HepG2 (cell line): Measurements from ENCODE around the gene TRIM72. TPM values are rescaled to one million over a fixed set of nuclear protein-coding genes. Genes with fewer than 3 reads are reported as not detected.

Experiments used
- ATAC-seq: fragments of 200-7000 bp; cut with Tn5 transposase; 3 replicates; pipeline ENCODE4 v1.9.1; 2020; ENCODE audit warnings: mild to moderate bottlenecking, moderate library complexity
- BruUV-seq: library from RNA; stranded (reverse); fragments of 400-500 nt; replicated peaks from 2 replicates; lab custom pipeline; 2021; lab: Mats Ljungman, UMichigan
- CTCF ChIA-PET: fragments of 300-600 bp; formaldehyde crosslinking; extraction: SDS; loops from one replicate; lab custom pipeline; 2021; ENCODE audit warnings: low total read pairs, inconsistent platforms, low intra/inter-chr PET ratio; lab: Yijun Ruan, JAX
- POLR2A ChIA-PET: fragments of 350-600 bp; sonication (Branson Sonifier 250); formaldehyde crosslinking; loops from one replicate; lab custom pipeline; 2020; ENCODE audit warnings: antibody characterized with exemption, inconsistent platforms; lab: Yijun Ruan, JAX
- DNase-seq: peaks from one replicate; pipeline ENCODE4 v3.0.0-alpha.2; 2015; ENCODE audit warnings: low spot score
- FAIRE-seq: peaks from 3 replicates; lab custom pipeline; 2011; peaks lifted over from hg19 to GRCh38; lab: Jason Lieb, UNC
- H2AFZ ChIP-seq: one replicate; pipeline ENCODE4 v1.6.1; 2011; ENCODE audit warnings: low read length, inconsistent platforms
- H3K27ac ChIP-seq: fragments of 300-600 bp; 3 replicates; pipeline ENCODE4 v1.8.0; 2011; ENCODE audit warnings: mixed run types, mild to moderate bottlenecking, mixed read lengths, low read length, inconsistent platforms; ENCODE audit not compliant: insufficient read depth; ENCODE audit errors: extremely low read length
- H3K27me3 ChIP-seq, 2 experiments: fragments of 200-600 bp in 1 of 2; 2 replicates in 1 of 2; 3 replicates in 1 of 2; pipeline versions ENCODE4 v1.6.0 to v1.8.0; 2011; ENCODE audit warnings: low read length in 2 of 2, mild to moderate bottlenecking in 2 of 2, moderate library complexity in 2 of 2, inconsistent platforms in 1 of 2; ENCODE audit not compliant: insufficient read depth in 2 of 2, control insufficient read depth in 1 of 2
- H3K36me3 ChIP-seq, 2 experiments: fragments of 200-600 bp in 1 of 2; replicated peaks in 1 of 2; 2 replicates in 1 of 2; 3 replicates in 1 of 2; pipeline versions ENCODE4 v1.5.1 to v1.8.0; 2011; ENCODE audit warnings: low read length in 2 of 2, inconsistent platforms in 1 of 2; ENCODE audit not compliant: insufficient read depth in 2 of 2, control insufficient read depth in 1 of 2
- H3K4me1 ChIP-seq: 2 replicates; pipeline ENCODE4 v1.5.1; 2012; ENCODE audit warnings: low read length, inconsistent platforms; ENCODE audit not compliant: insufficient read depth
- H3K4me2 ChIP-seq: 2 replicates; pipeline ENCODE4 v1.6.0; 2011; ENCODE audit warnings: low read depth, low read length, inconsistent platforms
- H3K4me3 ChIP-seq, 3 experiments: fragments of 200-600 bp in 1 of 3; sonication (generic), shearing (Covaris generic) in 1 of 3; replicated peaks in 1 of 3; 2 replicates each; pipeline ENCODE4 v1.5.1; 2011 to 2016; ENCODE audit warnings: low read length in 3 of 3, inconsistent platforms in 2 of 3, low read depth in 2 of 3, mild to moderate bottlenecking in 2 of 3, control low read depth in 1 of 3, mixed read lengths in 1 of 3; ENCODE audit not compliant: insufficient read depth in 1 of 3
- H3K79me2 ChIP-seq: one replicate; pipeline ENCODE4 v1.6.1; 2011; ENCODE audit warnings: low read length, inconsistent platforms; ENCODE audit not compliant: insufficient read depth
- H3K9ac ChIP-seq: 2 replicates; pipeline ENCODE4 v1.6.0; 2011; ENCODE audit warnings: mild to moderate bottlenecking, low read depth, low read length, inconsistent platforms; ENCODE audit not compliant: insufficient read depth
- H3K9me3 ChIP-seq: 2 replicates; pipeline ENCODE4 v1.5.1; 2012; ENCODE audit warnings: mild to moderate bottlenecking, low read length
- H4K20me1 ChIP-seq: 2 replicates; pipeline ENCODE4 v1.6.0; 2011; ENCODE audit warnings: inconsistent platforms, mild to moderate bottlenecking, low read length, moderate library complexity; ENCODE audit not compliant: insufficient read depth
- BORCS8-MEF2B ChIP-seq: sonication (generic); formaldehyde crosslinking; IDR thresholded peaks from 2 replicates; pipeline ENCODE4 v1.8.0; 2022; ENCODE audit warnings: mild to moderate bottlenecking, missing genetic modification reagents
- CBFB ChIP-seq: sonication (generic); formaldehyde crosslinking; IDR thresholded peaks from 2 replicates; pipeline ENCODE4 v1.4.0; 2020; ENCODE audit warnings: missing genetic modification reagents
- FLYWCH1 ChIP-seq: sonication (generic); formaldehyde crosslinking; IDR thresholded peaks from 2 replicates; pipeline ENCODE4 v1.8.1; 2023; ENCODE audit warnings: mild to moderate bottlenecking, missing genetic modification reagents
- FOXJ3 ChIP-seq: sonication (generic); formaldehyde crosslinking; IDR thresholded peaks from 2 replicates; pipeline ENCODE4 v1.4.0; 2020; ENCODE audit warnings: missing genetic modification reagents, mild to moderate bottlenecking, borderline replicate concordance
- HMG20B ChIP-seq: conservative IDR thresholded peaks from 2 replicates; pipeline ENCODE4 v1.6.1; 2016; ENCODE audit warnings: missing genetic modification reagents, missing compliant biosample characterization
- HOMEZ ChIP-seq: IDR thresholded peaks from 2 replicates; pipeline ENCODE4 v1.6.1; 2016; ENCODE audit warnings: low read depth
- ISX ChIP-seq: sonication (generic); formaldehyde crosslinking; conservative IDR thresholded peaks from 2 replicates; pipeline ENCODE4 v1.5.0; 2020; ENCODE audit warnings: missing genetic modification reagents
- KLF15 ChIP-seq: sonication (generic); formaldehyde crosslinking; IDR thresholded peaks from 2 replicates; pipeline ENCODE4 v1.8.1; 2023; ENCODE audit warnings: borderline replicate concordance, mild to moderate bottlenecking, inconsistent platforms, missing genetic modification reagents, mixed read lengths
- PHB2 ChIP-seq: fragments of 450-650 bp; IDR thresholded peaks from 2 replicates; pipeline ENCODE4 v1.6.1; 2018; ENCODE audit not compliant: partially characterized antibody
- RBM39 ChIP-seq: fragments of 200-400 bp; formaldehyde crosslinking; IDR thresholded peaks from one replicate; pipeline ENCODE4 v1.6.1; 2018; ENCODE audit warnings: antibody characterized with exemption, mild to moderate bottlenecking, low read depth, low read length; ENCODE audit not compliant: poor library complexity, severe bottlenecking
- RFX5 ChIP-seq: IDR thresholded peaks from 2 replicates; pipeline ENCODE4 v1.6.1; 2011; ENCODE audit warnings: low read depth, low read length, improper control_type of control experiment
- THYN1 ChIP-seq: sonication (generic); formaldehyde crosslinking; IDR thresholded peaks from 2 replicates; pipeline ENCODE4 v1.8.1; 2023; ENCODE audit warnings: low read depth, mild to moderate bottlenecking, moderate library complexity, missing genetic modification reagents, borderline replicate concordance
- ZFP1 ChIP-seq: IDR thresholded peaks from 2 replicates; pipeline ENCODE4 v1.6.1; 2016
- ZNF264 ChIP-seq: sonication (generic); formaldehyde crosslinking; IDR thresholded peaks from 2 replicates; pipeline ENCODE4 v1.4.0; 2020; ENCODE audit warnings: missing genetic modification reagents
- WGBS: methylation state at CpG from one replicate; pipeline ENCODE4 v1.1.6; 2017; ENCODE audit warnings: low lambda C conversion rate; 5-methylcytosine and 5-hydroxymethylcytosine counted together
- in situ Hi-C: cut with HindIII; loops from 2 replicates; pipeline ENCODE4 v1.10.0; 2017; ENCODE audit warnings: low pct_unique_long_range_greater_than_20kb; ENCODE audit not compliant: extremely low pct_ligation_motif_present
- intact Hi-C: fragments of 100-400 bp; cut with micrococcal nuclease; formaldehyde crosslinking; loops from one replicate; pipeline ENCODE4 v1.10.0; 2022; ENCODE audit not compliant: unreplicated experiment
- polyA plus RNA-seq, 8 experiments: library from polyadenylated mRNA; depleted of rRNA in 3 of 8; stranded (reverse) in 7 of 8; unstranded in 1 of 8; fragments of >200 nt; fragmentation: Illumina TruSeq in 4 of 8; extraction: Trizol in 4 of 8; gene quantifications; 2 replicates each; pipeline versions ENCODE4 v1.2.1 to v1.2.3, GENCODE V29; 2011 to 2016; ENCODE audit warnings: low read depth in 4 of 8, missing spikeins in 1 of 8, mixed read lengths in 1 of 8; ENCODE audit not compliant: insufficient read depth in 1 of 8
- total RNA-seq, 5 experiments: library from RNA; depleted of rRNA; stranded (reverse); fragments of >200 nt; fragmentation: Illumina TruSeq; extraction: Trizol; gene quantifications; 2 replicates each; pipeline ENCODE4 v1.2.3, GENCODE V29; 2016; ENCODE audit warnings: low read depth in 1 of 5
- TF ChIP-seq, protein P1 (sequence below): sonication (generic); formaldehyde crosslinking; IDR thresholded peaks from 2 replicates; pipeline ENCODE4 v1.4.0; 2020; ENCODE audit warnings: mild to moderate bottlenecking, missing genetic modification reagents

Gene TRIM72
- total and polyA plus RNA-seq, 2 of the 13 experiments (the other 11 are each of a cell fraction or from before 2014, with no cell fraction given), result not detected

- Histone ChIP-seq H3K79me2 (no peaks in the 10 kb centered on the region), H3K9ac (no peak overlapping the region), H3K4me3 (no peak overlapping the region), H3K4me1 (no peaks in the 10 kb centered on the region), H3K27ac (no peak overlapping the region), H3K36me3 (no peaks in the 10 kb centered on the region), H3K4me2 (no peak overlapping the region), H4K20me1 (no peaks in the 10 kb centered on the region), H3K9me3 (no peaks in the 10 kb centered on the region), H2AFZ (no peak overlapping the region), H3K27me3 (peaks cover 5 to 27% of the 10 kb centered on the region in 2 experiments; a peak in 4 of 5 replicates)
- POLR2A ChIA-PET, result no interaction called here
- TF ChIP-seq ZNF264 (no peak), RBM39 (no peak), BORCS8-MEF2B (no peak), FOXJ3 (CRISPR knock-in tag) (no peak), THYN1 (CRISPR knock-in tag) (no peak), CBFB (CRISPR knock-in tag) (no peak), RFX5 (no peak), PHB2 (no peak), ISX (CRISPR knock-in tag) (no peak), HOMEZ (CRISPR knock-in tag) (no peak), ZFP1 (CRISPR knock-in tag) (no peak), KLF15 (CRISPR knock-in tag) (no peak), FLYWCH1 (no peak), HMG20B (CRISPR knock-in tag) (no peak)
- TF ChIP-seq, protein P1, sequence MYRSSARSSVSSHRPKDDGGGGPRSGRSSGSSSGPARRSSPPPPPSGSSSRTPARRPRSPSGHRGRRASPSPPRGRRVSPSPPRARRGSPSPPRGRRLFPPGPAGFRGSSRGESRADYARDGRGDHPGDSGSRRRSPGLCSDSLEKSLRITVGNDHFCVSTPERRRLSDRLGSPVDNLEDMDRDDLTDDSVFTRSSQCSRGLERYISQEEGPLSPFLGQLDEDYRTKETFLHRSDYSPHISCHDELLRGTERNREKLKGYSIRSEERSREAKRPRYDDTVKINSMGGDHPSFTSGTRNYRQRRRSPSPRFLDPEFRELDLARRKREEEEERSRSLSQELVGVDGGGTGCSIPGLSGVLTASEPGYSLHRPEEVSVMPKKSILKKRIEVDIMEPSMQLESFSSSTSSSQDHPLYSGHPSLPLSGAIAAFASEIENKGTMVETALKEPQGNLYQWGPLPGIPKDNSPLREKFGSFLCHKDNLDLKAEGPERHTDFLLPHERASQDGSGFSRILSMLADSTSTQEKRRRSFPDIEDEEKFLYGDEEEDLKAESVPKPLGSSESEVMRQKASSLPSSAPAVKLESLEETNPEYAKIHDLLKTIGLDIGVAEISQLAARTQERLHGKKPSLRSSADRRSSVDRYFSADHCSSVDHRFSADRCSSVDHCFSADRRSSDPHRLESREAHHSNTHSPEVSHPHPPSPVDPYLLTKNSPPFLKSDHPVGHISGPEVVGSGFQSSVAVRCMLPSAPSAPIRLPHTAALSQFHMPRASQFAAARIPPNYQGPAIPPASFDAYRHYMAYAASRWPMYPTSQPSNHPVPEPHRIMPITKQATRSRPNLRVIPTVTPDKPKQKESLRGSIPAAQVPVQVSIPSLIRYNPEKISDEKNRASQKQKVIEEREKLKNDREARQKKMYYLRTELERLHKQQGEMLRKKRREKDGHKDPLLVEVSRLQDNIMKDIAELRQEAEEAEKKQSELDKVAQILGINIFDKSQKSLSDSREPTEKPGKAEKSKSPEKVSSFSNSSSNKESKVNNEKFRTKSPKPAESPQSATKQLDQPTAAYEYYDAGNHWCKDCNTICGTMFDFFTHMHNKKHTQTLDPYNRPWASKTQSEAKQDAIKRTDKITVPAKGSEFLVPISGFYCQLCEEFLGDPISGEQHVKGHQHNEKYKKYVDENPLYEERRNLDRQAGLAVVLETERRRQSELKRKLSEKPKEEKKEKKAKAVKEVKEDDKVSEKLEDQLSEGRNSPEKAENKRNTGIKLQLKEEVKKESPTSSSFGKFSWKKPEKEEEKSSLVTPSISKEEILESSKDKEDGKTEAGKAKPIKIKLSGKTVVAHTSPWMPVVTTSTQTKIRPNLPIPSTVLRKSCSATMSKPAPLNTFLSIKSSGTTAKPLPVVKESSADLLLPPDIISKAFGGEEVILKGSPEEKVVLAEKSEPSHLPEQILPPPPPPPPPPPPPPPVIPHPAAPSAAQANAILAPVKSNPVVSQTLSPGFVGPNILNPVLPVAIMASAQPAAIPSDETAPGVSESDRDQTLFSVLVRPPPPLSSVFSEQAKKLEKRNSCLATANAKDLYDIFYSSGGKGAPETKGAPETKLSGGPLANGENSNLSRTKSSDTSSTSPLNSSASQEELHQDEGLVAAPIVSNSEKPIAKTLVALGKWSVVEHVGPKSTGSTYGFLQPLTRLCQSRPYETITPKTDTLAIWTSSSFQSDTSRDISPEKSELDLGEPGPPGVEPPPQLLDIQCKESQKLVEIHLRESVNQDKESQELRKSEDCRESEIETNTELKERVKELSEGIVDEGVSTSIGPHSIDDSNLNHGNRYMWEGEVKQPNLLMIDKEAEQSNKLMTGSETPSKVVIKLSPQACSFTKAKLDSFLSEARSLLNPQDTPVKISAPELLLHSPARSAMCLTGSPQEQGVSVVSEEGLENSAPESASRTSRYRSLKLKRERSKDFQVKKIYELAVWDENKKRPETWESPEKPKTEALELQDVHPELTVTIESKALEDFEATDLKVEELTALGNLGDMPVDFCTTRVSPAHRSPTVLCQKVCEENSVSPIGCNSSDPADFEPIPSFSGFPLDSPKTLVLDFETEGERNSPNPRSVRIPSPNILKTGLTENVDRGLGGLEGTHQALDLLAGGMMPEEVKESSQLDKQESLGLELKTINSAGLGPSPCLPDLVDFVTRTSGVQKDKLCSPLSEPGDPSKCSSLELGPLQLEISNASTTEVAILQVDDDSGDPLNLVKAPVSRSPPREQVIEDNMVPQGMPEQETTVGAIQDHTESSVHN (CRISPR knock-in tag), result no peak
- peak; percentile 60 for ATAC-seq
- in situ Hi-C loops, result no loop called here
- WGBS, result 50% methylated on average over 4 of the region's 4 CpGs
- no peak for DNase-seq
- FAIRE-seq, result no peak
- CTCF ChIA-PET, result no interaction called here
- intact Hi-C loops, result no loop called here
- no TSS peak for BruUV-seq
Measured at GRCh38 chr16:31228206-31228605, 14.3 kb downstream of the TRIM72 start.
